Retinal pigment epithelial cell (primary cell): ENCODE measurements around the gene FNDC3B.

Experiments
- DNase-seq: peaks from one replicate; pipeline ENCODE4 v3.0.0-alpha.2; 2010; ENCODE audit warnings: low read depth
- H3K4me3 ChIP-seq: 2 replicates; pipeline ENCODE4 v1.5.1; 2011; ENCODE audit warnings: mild to moderate bottlenecking, low read length, control low read depth, moderate library complexity
- TF ChIP-seq, protein P1 (sequence below): conservative IDR thresholded peaks from 2 replicates; pipeline ENCODE4 v1.5.1; 2011; ENCODE audit warnings: low read depth, low read length, control low read depth, inconsistent platforms

Gene FNDC3B

DNA sequence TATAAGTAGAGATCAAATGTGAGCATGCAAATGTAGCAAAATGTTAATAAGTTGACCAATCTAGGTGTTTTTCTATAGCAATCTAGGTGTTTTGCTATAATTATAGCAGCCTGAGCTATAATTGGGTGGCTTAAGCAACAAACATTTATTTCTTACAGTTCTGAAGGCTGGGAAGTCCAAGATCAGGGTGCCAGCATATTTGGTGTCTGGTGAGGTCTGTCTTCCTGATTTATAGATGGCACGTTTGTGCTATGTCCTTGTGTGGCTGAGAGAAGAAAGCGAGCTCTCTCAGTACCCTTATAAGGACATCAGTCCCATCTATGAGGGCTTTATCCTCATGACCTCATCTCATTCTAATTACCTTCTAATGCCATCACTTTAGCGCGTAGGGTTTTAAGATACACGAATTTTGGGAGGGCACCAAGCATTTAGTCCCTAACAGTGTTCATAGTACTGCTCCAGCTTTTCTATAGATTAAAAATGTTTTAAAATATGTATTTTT is 237.8 kb downstream of the FNDC3B start:
- no peak overlapping the region for H3K4me3 ChIP-seq
- TF ChIP-seq, protein P1, sequence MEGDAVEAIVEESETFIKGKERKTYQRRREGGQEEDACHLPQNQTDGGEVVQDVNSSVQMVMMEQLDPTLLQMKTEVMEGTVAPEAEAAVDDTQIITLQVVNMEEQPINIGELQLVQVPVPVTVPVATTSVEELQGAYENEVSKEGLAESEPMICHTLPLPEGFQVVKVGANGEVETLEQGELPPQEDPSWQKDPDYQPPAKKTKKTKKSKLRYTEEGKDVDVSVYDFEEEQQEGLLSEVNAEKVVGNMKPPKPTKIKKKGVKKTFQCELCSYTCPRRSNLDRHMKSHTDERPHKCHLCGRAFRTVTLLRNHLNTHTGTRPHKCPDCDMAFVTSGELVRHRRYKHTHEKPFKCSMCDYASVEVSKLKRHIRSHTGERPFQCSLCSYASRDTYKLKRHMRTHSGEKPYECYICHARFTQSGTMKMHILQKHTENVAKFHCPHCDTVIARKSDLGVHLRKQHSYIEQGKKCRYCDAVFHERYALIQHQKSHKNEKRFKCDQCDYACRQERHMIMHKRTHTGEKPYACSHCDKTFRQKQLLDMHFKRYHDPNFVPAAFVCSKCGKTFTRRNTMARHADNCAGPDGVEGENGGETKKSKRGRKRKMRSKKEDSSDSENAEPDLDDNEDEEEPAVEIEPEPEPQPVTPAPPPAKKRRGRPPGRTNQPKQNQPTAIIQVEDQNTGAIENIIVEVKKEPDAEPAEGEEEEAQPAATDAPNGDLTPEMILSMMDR, result no peak
- no peak for DNase-seq

DNA sequence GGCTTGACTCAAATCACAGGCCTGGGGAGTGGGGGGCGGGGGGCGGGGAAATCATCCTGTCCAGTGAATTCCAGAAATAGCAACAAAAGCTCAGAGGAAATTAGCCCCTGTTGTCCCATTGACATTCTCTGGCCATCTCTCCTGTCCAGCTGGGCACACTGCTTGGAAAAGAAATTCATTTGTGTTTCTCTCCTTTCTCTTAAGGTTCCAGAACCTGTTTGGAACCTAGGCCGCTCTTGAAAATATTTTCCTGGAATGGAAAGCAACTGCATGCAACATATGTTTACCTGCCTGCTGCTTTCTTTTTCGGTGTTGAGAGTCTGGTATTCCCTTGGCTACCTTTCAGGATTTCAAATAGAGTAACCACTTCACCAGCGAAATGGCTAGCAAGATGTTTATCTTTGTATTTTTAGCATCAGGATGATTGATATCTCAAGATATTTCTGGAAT is 239.8 kb downstream of the FNDC3B start:
- TF ChIP-seq, protein P1, result no peak
- no peak overlapping the region for H3K4me3 ChIP-seq
- DNase-seq, result no peak

DNA sequence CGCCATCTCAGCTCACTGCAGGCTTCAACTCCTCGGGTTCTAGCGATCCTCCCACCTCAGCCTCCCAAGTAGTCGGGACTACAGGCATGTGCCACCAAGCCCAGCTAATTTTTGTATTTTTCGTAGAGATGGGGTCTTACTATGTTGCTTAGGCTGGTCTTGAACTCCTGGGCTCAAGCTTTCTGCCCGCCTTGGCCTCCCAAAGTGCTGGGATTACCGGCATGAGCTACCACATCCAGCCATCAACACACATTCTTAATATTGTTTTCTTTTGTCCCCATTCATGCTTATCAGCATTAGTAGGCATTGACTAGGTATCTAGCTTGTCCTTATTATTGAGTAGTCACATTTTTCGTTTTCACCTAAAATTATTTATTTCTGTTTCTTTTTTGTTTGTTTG is 240.6 kb downstream of the FNDC3B start:
- TF ChIP-seq, protein P1, result no peak
- DNase-seq, result no peak
- H3K4me3 ChIP-seq, result no peak overlapping the region

DNA sequence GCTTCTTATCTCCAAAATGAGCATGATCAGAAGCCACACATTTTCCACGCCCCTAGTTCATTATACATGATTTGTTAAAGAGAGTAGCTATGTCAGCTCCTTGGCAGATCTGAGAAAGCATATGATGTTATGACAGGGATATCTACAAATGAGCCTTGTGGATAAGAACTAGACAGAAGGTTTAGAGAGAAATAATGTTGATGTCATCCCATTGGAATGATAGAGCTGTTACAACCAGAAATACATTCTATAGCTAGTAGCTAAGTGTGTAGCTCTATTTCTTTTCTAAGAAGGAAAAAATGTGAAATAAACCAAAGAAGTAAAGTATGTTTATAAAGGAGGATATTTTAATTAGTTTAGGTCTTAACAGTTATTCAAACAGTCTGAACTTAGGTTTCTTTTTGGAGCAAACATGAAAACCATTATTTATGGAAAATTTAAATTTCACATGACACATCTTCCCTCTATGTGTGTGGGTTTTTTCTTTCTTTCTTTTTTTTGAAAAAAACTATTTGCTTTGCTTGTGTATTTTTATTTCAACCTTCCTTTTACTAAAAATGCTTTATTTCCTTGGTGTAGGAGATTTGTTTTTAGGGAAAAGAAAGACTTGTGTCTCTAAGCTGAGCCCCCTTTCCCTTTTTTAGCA is 241.2 kb downstream of the FNDC3B start:
- peak; percentile 73 for DNase-seq
- TF ChIP-seq, protein P1, result no peak
- H3K4me3 ChIP-seq, result no peak overlapping the region

DNA sequence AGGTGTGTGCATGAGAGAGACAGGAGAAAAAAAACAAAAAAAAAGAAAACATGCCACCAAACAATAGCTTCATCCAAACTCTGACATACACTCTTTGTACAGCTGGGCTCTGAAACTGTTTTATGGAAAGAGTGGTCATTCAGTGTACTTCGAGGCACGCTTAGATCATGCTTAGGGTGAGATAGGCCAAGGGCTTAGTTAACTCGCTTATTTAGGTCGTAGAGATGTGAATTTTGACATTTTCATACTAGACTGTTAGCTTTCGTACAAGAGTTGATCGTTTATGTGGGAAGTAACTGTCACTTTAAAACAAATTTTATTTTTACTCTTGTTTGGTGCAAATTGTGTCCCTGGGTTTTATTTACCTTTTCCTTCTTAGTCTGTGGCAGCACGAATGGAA is 242.5 kb downstream of the FNDC3B start:
- no peak for DNase-seq
- no peak overlapping the region for H3K4me3 ChIP-seq
- TF ChIP-seq, protein P1, result no peak

DNA sequence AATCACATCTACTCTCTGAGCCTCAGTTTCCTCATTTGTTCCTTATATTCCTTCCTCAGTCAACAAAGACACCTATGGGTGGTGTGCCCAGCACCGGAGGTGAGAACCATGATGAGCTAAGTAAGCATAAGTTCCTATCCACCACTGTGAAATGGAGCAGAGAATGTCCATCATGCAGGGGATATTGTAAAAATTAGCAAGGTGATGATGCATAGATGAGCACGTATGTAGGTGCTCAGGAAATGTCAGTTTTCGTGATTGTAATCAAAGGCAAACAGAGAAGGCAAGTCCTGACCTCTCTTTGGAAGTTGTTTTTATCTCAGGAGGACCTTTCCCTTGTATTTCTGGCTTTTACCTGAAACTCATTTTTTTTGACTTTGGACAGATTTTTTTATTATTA is 243.5 kb downstream of the FNDC3B start:
- DNase-seq, result no peak
- H3K4me3 ChIP-seq, result no peak overlapping the region
- TF ChIP-seq, protein P1, result no peak

DNA sequence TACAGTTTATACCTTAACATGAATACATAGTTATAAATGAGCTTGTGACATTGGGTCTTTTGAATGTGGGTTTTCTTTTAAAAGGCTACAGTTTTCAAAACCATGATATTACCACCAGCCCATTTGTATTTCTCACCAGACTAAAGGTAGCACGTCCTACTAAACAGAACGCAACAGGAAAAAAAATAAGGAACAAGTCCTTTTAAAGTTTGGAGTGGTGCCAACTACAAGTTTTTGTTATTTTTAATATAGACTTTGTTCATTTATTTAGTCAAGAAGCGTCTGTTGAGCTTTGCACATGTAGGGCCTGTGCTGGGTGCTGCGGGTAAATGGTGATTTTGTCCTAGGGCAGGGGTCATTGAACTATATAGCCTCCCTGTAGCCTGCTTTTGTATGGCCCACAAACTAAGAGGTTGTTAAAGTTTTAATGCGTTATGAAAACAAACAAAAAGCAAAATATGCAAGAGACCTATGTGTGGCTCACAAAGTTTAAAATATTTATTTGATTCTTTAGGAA is 244.5 kb downstream of the FNDC3B start:
- H3K4me3 ChIP-seq, result no peak overlapping the region
- no peak for DNase-seq
- TF ChIP-seq, protein P1, result no peak
